GM19240 (cell line): Measurements from ENCODE around the gene GRID2.

Experiments used
- DNase-seq: peaks from one replicate; pipeline ENCODE4 v3.0.0; 2011; ENCODE audit warnings: low spot score; ENCODE audit not compliant: insufficient read length

Gene GRID2

DNA sequence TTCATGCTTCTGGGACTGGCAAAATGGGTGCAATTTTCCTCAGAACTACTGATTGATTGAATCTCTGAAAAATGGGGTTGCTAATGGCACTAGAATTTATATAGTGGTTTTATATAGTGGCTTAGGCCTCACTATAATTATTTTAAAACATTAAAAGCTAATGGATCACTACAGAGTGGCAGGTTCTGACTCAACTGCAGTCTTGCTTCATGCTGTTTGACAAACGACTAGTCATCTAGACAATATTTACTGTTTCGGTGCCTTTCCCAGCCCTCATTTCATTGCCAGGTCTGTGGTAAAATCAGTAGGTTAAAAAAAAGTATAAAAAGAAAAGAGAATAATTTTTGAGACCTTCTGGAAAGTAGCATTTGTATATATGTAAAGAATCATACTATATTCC is 1172.0 kb downstream of the GRID2 start:
- no peak for DNase-seq

- DNase-seq: no peak
These were observed 1175.0 kb downstream of the GRID2 start for GRCh38 chr4:93478805-93479204.

DNA sequence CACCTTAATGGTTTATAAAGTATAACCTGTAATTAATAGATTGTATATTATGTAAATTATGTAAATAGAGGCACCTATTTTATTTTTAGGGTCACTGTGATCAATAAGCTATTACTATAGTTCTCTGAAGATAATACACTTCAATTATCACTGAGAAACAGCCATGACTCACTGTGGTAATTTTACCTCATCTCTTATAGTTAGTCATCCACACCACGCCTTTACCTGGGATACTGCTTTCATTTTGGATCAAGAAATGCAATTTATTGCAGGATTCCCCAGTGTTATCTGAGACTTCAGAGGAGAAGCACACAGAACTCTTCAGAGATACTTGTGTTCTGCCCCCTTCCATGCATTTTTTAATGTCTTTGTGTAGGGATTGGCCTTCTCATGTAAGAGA is 1176.7 kb downstream of the GRID2 start:
- no peak for DNase-seq

GRCh38 chr4:93495346-93495745 is 1191.6 kb downstream of the GRID2 start:
- no peak for DNase-seq

GRCh38 chr4:93501244-93501643 is 1197.5 kb downstream of the GRID2 start:
- no peak for DNase-seq

DNA sequence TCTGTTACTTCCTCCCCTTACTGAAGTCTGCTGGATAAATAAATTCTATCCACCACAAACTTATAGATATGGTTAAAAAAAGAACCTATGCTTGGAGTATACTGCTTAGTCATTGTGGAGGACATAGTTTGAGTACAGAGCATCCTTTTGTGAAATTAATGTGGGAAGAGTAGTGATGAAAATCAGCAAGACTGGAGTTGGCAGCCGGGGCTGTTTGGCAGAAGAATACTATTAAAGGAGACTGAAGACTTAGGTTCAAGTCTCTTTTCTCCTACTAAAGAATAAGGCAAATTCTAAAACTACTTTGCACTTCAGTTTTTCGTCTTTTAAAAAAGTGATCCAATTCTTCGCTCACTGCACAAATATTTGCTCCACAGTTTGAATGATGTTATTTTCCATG is 1198.2 kb downstream of the GRID2 start:
- DNase-seq: no peak

GRCh38 chr4:93502991-93503390 is 1199.2 kb downstream of the GRID2 start:
- DNase-seq: no peak

DNA sequence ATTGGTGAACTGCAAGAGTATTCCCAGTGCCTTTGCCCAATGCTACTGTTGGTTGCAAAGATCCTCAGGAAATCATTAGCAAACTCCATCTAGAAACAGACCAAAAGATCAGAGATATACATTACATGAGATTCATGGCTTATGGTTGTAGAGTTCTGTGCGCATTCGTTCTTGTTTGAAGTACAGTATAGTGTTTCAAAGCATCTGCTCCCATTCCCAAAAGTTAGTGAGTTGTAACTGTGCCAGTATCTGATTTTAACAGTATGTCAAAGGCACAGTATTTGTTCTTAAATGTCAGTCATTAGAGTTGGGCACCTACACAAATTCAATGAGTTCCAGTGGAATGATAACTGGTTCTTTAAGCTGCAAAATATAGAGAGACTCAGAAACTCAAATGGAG is 1210.1 kb downstream of the GRID2 start:
- no peak for DNase-seq

- DNase-seq: no peak
These were observed 1211.4 kb downstream of the GRID2 start for GRCh38 chr4:93515208-93515607.

GRCh38 chr4:93529692-93530372 is 1226.1 kb downstream of the GRID2 start:
- DNase-seq: no peak

- no peak for DNase-seq
These were observed 1228.5 kb downstream of the GRID2 start for GRCh38 chr4:93532234-93532633.

DNA sequence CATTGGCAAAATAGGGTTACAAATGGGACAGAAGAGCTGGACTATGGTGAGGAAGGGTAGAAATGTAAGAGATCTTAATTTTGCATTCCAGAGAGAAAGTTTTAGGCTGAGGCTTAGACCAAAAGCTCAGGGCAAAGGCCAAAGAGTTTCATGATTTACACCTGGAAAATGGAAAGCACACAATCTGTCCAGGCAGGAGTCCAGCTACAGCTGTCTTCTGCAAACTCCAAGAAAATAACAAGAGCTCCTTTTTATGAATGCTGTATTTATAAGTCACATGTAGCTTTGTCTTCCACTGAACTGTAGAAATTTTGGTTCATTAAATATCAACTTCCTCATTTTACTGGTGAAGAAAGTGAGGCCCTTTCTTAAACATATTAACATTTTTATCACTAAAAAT is 1236.8 kb downstream of the GRID2 start:
- no peak for DNase-seq

GRCh38 chr4:93561842-93562241 is 1258.1 kb downstream of the GRID2 start:
- no peak for DNase-seq

DNA sequence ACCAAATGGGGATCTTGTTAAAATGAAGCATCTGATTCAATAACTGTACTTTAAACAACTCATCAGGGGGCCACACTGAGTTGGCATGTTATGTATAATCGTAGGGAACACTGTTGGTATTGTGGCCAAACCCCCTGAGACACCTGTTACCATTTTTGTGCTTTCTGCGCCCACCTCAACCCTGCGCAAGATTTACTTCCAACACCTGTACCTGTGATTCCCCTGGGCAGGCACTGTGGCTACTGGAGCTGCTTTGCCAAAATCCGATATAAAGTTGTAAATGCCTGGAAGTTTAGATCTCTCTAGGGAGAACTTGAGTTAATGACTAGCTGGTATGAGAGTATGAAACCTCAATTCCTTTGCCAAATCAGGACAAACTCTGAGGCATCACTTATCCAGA is 1265.0 kb downstream of the GRID2 start:
- no peak for DNase-seq

GRCh38 chr4:93573285-93573684 is 1269.5 kb downstream of the GRID2 start:
- no peak for DNase-seq

GRCh38 chr4:93578942-93579341 is 1275.2 kb downstream of the GRID2 start:
- DNase-seq: no peak

- no peak for DNase-seq
These were observed 1301.4 kb downstream of the GRID2 start for GRCh38 chr4:93605163-93605562.

- no peak for DNase-seq
These were observed 1313.8 kb downstream of the GRID2 start for GRCh38 chr4:93617606-93618005.

DNA sequence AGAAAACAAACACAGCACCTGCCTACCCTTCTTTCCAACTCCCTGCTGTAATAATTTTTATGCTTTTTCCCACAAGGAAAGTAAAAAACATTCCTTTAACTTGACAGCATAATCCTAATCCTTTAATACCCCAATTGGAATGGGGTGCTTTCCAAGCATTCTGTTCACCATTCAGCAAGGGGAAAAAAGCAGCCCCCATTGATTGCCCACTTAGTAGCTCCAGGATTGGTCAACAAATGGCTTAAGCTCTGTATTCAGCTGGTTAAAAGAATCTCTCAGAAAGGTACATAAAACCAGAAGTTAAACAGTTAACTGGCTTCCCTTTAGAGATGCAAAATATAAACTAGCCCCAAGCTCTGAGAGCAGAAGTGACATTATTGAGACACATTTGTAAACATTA is 1330.0 kb downstream of the GRID2 start:
- no peak for DNase-seq

DNA sequence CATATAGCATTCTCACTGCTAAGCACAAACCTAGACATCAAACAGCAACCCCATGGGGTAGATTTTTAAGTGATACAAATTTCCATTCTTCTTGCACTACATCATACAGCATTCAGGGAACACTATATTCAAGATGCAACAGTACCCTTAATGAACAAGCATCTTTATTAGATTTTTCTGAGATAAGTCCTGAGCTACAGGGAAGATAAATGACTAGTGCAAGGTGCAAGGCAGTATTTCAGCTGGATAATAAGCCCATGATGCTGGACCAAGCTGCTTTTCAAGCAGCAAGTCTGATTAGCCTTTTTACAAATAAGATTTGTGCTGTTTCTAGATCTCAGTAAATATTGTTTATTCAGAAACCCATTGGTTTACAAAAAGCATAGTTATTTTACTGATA is 1332.2 kb downstream of the GRID2 start:
- DNase-seq: no peak

GRCh38 chr4:93645120-93645519 is 1341.4 kb downstream of the GRID2 start:
- DNase-seq: no peak

- DNase-seq: no peak
These were observed 1342.6 kb downstream of the GRID2 start for GRCh38 chr4:93646233-93646930.

- no peak for DNase-seq
These were observed 1344.5 kb downstream of the GRID2 start for GRCh38 chr4:93648258-93648657.
